ENCODE measurements around the gene FAXC. TPM values are rescaled to one million over a fixed set of nuclear protein-coding genes. Genes with fewer than 3 reads are reported as not detected.
"Not testable (repeated sequence)": the region's sequence is repeated elsewhere in the genome, so short reads cannot be mapped to it uniquely, and the experiment has no call there.

Gene FAXC
- total RNA-seq, 1 donor from 2014 or later: 4.9 TPM

DNA sequence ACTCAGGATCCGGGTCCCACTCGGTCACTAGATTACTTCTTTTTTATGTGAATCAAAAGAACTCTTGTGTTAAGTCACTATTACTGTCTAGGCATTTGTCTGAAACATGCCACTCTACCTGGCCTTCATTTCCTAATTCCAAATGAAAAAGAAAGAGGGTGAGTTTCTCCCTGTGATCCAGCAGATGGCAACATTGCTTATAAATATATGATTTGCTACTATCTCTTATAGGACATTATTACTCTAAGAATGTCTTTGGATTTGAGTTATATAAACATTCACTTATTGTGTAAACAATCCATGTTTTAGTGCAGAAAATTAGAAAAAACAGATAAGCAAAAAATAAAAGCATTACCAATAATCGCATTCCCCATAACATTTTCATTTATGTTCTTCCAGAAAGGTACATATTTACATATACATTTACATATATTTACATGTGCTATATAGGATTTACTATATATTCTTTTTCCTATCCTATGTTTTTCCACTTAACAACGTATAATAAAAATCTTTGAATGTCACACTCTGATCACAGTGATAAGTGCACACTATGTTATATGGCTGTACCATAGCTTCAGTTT lies 66.9 kb downstream of the FAXC start:
- peak; percentile 12 for DNase-seq

DNA sequence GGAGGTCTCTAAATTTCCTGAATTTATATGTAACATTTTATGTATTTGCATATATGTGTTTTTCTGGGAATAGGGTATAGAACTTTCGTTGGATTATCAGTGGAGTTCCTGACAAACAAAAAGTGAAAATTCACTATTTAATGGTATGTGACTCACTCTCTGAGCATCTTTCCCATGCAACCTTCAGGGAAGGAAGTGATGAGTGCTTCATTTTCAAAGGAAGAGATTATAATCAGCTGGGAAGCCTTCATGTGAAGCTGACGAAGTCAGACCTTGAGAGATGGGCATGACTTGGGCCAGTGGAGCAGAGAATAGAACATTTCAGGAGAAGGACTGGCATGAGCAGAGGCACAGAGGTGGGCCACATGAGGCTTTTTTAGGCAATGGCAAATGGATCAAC lies 72.7 kb downstream of the FAXC start:
- DNase-seq: no peak

GRCh38 chr6:99270826-99271225 lies 78.6 kb downstream of the FAXC start:
- peak; percentile 11 for DNase-seq

GRCh38 chr6:99270030-99270429 lies 79.4 kb downstream of the FAXC start:
- no peak for DNase-seq

DNA sequence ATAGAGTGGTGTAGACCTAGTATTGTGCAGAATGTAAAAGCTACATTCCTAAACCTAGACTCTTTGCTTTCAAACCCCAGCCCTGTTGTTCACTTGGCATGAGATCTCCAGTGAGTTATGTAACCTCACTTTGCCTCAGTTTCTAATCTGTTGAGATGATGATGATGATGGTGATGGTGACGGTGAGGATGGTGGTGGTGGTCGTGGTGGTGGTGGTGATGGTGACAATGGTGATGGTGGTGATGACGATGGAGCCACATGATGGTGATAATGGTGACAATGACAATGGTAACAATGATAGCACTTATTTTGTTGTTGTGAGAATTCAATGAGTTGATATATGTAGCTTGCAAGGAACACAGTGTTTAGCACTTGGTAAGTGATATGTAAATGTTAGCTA lies 80.3 kb downstream of the FAXC start:
- DNase-seq: no peak

- DNase-seq: not testable (repeated sequence)
Observed at GRCh38 chr6:99266996-99267395, 82.5 kb downstream of the FAXC start.

GRCh38 chr6:99265447-99265846 lies 84.0 kb downstream of the FAXC start:
- DNase-seq: not testable (repeated sequence)

GRCh38 chr6:99254616-99255550 lies 94.6 kb downstream of the FAXC start:
- DNase-seq: no peak

DNA sequence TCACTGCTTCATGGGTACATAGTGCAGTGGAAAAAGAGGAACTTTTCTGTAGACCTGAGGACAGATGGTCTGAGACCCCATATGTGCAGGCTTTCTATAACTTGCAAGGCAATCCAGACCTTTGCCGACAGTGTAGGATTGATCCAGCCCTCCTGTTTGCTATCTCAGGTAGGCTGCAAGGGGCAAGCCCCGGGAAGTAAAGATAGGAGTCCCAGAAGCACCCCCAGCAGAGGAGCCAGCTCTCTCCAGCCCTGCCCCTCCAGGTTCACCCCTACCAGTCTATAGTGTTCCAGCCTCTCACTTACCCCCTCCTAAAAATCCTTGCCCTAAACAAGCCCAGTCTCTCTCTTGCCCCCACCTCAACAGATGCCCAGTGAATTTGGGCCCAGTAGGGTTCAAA lies 96.2 kb downstream of the FAXC start:
- DNase-seq: no peak

- DNase-seq: peak; percentile 38
Observed at GRCh38 chr6:99252421-99252820, 97.1 kb downstream of the FAXC start.

DNA sequence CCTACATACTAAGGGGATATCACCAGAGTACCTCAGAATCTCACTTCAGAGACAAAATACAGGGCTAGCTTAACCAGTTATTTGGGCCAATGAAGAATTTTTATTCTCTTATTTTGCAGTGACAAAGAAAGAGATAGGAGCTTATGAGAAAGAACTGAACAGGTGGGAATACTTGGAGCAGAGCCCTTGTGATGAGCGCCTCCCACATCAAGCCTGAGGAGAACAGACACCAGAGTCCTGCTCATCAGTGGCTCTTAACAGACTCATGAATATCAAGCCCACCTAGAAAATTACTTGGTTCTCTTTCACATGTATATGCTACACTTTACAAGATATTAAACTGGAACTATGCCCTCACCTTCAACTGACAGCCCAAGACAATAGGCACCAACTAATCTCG lies 99.0 kb downstream of the FAXC start:
- DNase-seq: no peak

DNA sequence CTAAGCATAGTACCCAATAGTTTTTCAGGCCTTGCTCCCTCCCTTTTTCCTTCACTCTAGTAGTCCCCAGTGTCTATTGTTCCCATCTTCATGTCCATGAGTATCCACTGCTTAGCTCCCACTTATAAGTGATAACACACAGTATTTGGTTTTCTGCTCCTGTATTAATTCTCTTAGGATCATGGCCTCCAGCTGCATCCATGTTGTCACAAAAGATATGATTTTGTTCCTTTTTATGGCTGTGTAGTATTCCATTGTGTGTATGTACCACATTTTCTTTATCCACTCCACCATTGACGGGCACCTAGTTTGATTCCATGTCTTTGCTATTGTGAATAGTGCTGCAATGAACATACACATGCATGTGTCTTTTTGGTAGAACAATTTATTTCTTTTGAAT lies 102.9 kb downstream of the FAXC start:
- no peak for DNase-seq

GRCh38 chr6:99241905-99242534 lies 107.5 kb downstream of the FAXC start:
- peak; percentile 45 for DNase-seq

DNA sequence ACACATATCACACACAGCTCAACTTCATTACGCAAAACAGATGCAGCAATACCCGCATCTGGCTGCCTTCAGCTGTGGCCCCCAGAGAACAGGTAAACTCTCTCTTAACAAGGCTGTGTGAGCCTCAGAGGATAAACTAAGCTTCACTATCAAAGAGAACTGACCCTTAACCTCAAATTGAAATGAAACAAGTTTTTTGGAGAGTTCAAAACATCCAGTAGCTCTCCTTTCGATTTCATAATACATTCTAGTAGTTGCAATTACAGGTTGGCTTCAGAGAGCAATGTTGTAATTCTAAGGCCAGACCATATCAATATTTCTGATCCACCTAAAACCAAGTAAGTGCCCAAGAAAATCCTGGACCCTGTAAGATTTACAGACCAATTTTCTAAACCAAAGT lies 113.5 kb downstream of the FAXC start:
- DNase-seq: no peak

DNA sequence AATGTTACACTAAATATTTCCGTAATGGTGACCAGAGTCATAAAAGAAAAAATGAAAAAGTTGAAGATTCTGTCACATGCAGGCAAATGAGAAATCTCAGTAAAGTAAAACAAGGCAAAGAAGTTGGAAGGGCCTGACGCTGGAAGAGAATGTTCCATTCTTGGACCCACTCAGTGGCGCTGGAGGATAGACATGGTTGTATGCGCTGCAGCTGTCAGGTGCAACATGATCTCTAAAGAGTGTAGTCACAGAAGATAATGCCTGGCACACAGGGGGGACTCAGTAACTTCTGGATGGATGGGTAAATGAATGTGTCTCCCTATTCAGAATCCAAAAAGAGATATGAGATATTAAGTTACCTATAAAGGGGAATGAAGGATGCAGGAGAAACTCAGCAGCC lies 116.3 kb downstream of the FAXC start:
- peak; percentile 38 for DNase-seq

GRCh38 chr6:99232056-99232455 lies 117.4 kb downstream of the FAXC start:
- DNase-seq: peak; percentile 24

GRCh38 chr6:99225172-99225571 lies 124.3 kb downstream of the FAXC start:
- no peak for DNase-seq

Other genes starting within 250 kb of the FAXC start
- gene COQ3, start 44.5 kb upstream of the FAXC start, total RNA-seq: 10.9 TPM
- 189 TPM for gene PNISR, start 75.6 kb upstream of the FAXC start, total RNA-seq
- gene USP45, start 165.7 kb upstream of the FAXC start, total RNA-seq: 14.3 TPM
- 57.5 TPM for gene CCNC, start 219.0 kb upstream of the FAXC start, total RNA-seq

Data from tongue (tissue), 2 donors.